ENCODE data around the gene CREG1.
A peak's percentile ranks its signal among the peaks of the same experiment; 100 is the strongest.

Gene CREG1

DNA sequence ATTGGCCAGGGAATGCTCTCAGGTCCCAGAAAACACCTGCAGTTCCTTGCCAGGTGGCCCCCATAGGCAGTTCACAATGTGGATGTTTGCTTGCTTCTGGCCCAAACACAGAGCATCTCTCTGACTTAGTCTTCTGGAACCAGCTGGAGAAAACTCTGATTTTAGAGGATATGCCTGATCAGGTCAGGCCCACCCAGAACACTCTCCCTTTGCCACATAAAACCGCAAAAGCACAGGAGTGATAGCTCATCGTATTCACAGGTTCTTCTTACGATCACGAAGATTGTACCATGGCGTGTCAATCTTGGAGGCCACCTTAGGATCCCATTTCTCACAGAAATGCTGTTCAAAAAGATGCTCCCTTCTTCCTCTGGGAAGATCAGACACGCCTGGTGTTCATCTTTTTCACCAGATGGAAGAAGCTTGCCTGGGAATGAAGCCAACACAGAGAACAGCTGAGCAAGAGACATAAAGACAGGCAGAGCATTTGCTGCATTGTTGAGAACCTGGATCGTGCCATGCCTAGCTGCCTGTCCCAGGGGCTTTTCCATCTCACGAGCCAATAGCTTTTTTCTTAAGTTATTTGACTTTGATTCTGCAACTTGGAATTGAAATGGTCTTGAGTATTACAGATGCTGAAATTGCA lies 23.6 kb downstream of the CREG1 start:
- no peak for FAIRE-seq

DNA sequence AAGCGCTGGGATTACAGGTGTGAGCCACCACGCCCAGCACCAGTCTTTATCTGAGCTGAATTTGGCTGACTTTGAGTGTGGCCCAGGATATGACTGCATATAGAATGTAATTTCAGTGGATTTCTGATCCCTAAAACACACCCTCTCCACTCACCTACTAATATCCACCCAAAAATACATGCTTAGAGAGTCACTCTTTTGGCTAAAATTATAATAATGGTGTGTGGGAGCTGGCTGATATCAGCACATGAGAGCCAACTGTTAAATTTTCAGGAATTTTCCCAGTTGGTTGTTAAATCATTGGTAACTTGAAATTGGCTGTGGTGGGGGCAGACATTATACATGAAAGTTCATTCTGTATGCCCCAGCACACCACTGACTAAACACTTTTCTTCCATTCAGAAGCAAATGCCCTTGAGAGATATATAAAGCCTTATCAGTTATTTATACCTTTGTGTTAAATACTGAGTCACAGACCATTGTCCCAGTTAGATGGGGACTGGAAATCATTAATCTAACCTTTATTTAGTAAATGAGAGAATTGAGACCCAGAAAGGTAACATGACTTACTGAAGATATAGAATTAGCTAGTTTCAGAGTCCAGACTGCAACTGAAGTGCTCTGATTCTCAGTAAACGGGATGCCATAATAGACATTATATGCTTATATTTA lies 25.4 kb downstream of the CREG1 start:
- FAIRE-seq, result no peak

DNA sequence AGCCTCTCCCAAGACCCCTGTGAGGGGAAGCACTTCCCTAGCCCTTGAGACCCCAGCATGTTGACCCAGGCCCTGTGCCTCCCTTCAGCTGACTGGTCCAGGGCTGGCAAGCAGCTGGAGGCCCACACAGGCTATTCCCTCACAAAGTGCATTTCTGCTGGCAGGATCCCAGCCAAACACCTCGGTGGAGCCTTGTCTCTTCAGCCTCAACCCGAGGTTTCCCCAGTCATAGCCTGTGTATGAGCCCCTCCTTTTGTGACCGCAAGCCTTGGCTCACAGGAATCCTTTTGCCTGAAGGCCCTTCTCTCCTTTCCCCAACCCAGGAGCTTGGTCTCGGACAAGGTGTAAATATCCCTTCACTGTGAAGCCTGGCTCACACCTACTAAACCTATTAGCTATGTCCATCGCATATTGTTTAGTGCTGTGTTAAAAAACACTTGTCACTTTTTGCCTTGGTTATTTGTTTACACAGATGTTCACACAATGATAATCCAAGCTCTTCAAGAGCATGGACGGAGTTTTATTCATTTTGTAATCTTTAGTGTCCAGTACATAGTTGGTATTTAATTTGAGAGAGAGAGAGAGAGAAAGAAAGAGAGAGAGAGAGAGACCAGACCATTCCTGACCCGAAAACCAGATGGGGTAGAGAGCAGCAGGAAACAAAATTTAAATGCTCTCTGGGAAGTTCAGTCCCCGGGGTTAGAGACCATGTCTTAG lies 26.7 kb downstream of the CREG1 start:
- FAIRE-seq, result no peak

DNA sequence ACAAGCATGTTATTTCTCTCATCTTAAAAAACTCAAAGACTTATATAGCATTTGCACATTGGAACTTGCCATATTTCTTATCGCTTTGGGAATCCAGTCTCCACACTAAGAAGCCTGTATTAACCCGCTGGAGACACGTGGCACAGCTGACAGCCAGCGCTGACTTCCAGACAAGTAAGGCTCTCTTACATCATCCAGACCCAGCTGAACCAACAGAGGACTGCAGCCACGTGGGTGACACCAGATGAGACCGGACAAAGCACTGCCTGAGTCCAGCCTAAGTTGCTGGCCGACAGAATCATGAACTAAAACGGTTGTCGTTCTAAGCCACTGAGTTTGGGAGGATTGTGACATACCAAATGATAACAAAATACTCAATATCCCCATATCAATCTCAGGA lies 28.9 kb downstream of the CREG1 start:
- no peak for FAIRE-seq

DNA sequence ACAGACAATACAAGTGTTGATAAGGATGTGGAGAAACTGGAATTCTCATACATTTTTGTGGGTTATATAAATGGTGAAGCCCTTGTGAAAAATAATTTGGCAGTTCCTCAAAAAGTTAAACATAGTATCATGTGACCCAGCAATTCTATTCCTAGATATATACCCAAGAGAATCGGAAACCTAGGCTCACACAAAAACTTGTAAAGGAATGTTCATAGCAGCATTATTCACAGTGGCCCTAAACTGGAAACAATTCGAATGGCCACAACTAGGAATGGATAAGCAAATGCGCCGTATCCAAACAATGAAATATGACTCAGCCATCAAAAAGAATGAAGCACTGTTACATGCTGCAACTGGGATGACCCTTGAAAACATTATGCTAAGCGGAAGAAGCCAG lies 31.3 kb downstream of the CREG1 start:
- FAIRE-seq, result no peak

DNA sequence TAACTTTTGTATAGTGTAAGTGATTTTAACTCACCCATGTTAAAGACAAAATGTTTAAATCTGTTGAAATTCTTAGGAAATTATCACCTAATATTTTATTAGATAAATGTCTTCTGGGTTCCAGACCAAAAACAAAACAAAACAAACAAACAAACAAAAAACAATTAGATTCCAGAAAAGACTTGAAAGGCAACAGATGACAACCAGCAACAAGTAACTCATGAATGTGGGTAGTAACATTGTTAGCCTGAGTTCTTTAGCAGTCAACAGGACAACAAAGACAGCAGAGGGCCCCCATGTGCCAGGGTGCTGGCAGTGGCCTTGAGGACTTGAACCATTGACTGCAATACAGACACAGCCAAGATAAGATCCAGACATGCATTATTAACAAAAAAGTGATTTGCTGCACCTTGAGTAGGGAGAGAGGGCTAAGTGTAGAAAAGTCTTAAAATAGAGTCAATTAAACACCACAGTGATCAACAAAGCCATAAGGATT lies 32.8 kb downstream of the CREG1 start:
- FAIRE-seq, result peak; percentile 95

DNA sequence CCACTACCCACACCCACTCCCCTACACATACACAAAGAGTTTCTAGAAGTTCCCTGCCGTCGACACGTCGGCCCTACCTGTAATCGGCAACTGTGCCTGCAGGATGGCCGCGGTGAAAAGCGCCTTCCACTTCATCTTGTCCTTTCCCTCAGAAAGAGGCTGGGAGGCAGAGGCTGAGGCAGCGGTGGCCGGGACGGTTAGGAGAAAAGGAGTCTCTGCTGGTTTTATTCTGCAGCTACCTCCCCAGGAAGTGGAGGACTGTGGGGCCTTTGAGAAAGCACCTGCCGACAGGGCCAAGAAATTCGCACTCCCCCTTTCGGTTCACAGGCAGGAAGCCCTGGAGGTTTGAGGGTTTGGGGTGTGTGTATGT lies 35.2 kb downstream of the CREG1 start, which contains the start of gene CD247:
Gene CD247, minus strand, starts transcription at position 199 of the 370 bp plus-strand sequence. Its CDS starts 64 bp downstream, at position 135.
- no peak for FAIRE-seq

DNA sequence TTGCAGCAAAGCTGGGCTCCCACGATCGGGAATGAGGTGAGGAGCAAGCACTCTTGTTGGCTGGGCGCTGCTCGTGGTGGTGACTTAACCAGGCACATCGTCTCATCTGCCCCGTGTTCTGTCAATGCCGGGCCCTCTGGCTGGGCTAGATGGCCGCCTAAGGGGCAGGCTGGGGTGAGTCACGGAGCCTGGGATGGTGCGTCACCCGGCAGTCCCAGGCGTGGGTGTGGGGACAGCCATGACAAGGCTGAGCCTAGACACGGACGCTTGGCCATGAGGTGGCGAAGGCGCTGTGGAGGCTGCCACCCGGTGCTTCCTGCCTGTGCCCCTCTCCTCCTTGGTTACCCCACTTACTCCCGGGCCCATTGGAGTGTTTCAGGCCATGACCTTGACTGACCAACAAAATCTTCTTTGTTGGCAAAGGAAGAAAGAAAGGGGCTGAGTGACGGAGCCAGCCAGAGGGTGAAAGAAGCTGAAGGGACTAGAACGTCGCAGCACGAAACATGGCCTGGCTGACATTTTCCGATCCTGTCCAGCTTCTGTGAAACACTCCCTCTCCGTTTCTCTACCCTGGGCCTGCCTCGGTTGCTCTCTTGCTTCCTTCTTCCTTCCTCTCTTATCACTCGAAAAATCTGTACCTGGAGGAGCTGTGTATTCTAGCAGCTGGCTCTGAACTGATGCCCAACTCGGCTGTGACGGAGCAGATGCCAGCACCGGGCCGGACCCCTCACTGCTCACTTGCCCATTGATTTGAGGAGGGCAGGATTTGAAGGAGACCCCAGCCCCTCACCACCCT lies 35.8 kb downstream of the CREG1 start:
- no peak for FAIRE-seq

DNA sequence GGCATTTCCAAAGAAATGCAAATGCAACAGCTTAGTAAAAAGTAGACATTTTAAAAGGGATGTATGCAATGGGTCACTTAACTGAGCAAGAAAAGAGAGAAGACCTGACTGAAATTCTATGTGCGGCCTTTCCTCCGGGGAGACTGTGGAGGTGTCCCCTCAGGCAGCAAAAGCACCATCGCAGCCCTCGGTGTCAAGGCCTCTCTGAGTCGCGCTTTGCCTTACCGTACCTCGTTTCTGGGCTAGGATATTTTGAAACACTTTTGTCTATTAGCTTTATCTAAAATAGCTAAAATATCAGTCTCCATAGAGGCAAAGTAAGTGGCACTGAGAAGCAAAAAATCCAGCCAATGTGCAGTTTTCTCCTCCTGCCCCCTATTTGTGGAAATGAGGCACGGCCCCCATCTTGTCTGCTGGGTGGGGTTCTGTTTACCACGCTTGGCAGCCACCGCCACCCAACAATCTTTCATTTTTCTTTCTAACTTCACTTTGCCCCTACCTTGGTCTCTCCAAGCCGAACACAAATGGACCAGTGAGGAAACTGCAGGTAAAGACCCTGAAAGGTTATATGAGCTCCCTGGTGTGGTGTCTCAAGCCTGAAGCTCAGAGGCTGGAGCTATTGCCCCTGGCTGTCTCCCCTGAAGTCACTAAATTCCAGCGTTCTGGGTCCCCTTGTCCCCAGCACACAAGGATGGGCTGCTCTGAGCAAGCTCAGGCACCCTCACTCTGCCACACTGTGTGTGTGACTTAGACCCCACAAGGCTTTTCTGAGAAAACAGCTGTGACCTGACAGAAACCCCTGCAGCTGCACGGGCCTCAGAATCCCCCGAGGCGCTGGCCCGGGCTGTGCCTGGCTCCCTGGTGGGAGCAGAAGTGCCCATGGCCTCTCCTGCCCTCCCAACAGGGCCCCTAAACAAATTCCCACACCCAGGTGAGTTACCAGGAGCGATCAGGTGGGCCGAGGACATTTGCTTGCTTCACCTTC lies 36.9 kb downstream of the CREG1 start:
- no peak for FAIRE-seq

DNA sequence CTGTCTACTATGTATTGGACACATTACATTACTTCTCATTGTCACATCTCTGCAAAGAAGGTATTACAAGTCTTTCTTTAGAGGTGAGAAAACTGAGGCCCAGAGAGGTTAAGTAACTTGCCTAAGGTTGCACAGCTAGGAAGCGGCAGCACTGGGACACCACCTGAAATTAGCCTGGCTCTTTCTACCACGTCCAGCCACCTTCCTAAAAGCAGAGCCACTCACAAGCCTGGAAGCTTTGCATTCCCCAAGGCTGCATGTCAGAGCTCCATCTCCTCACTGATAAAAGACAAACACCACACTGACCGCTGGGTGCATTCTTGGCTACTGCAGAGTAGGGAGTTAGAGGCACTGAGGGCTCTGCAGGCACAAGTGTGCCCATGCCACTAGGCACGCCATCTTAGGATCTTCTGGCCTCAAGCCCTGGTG lies 37.7 kb downstream of the CREG1 start:
- no peak for FAIRE-seq

DNA sequence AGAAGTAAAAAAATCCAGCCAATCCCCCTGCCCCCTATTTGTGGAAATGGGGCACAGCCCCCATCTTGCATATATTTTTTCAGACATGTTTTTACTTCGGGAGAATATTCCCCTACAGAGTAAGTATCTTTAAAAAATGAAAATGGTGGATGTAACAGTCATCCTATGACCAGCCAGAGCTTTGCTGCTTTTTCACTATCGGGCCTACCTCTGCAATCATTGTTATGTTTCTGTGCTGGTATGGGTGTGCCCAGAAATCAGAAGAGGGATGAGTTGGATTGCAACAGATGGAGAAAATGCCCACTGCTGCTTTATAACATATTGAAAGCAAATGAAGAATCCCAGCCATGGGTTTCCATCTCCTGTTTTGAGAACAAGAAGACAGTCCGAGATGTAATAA lies 38.1 kb downstream of the CREG1 start:
- FAIRE-seq, result no peak

DNA sequence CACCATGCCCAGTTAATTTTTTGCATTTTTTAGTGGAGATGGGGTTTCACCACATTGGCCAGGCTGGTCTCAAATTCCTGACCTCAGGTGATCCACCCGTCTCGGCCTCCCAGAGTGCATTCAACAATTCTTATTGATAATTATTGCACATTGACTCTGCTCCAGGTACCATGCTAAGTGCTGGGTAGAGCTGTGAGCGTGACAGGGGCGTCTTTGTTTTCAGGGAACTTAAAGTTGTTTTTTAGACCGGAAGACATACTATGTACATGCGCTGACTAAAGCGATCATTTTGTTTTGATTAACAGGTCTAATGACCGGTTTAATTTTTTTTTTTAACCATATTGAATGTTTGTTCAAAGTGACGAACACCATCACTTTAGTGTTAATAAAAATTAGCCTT lies 39.3 kb downstream of the CREG1 start:
- FAIRE-seq, result no peak

DNA sequence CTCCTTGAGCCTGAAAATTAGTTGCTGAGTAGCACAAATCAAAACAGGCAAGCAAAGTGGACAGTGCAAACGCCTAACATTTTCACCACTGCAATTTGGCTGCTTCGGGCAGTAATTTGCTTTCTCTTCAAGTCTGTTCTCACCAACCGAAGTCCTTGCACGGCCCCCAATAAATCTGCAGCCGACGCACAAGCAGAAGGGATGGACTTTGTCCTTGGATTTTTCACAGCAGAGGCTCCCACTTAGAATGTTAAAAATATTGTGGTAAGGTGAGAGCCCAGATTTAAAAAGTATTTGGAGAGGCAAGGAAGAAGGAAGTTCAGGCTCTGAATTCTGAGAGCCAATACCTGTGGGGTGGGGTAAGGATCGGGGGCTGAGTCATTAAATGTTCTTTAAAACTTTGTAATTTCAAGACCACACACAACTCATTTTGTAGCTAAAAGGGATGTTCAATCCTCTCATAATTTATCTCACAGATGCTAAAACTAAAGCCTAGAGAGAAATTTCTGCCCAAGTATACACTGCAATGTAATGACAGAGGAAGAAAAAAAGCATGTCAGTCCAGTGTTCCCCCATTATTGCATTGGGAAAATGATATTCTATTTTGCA lies 41.4 kb downstream of the CREG1 start:
- peak; percentile 72 for FAIRE-seq

DNA sequence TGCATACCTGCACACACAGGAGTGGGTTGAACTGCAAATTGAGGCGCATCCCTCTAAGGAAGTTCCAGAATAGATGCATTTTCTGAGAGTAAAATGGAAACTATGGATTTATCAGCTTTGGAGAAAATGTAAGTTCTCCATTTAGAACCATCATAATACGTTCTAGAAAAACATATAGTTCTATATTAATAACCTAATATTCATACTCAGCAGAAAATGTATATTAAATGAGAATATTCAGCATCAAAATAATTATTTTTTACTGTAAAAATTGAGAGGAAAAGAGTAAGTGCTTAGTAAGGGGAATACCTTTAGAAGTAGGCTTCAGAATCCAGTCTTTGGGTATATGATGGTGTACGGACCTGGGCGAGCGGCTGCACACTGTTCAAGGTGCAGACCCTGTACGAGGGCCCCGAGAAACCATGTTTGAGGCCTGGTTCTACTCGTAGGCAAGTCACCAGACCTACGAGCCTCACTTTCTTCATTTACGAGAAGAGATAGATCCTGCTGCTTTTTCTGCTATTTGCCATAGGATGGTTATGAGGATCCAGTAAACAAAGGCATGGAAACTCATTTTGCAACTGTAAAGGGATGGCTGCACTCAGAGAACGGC lies 42.1 kb downstream of the CREG1 start:
- FAIRE-seq, result peak; percentile 69

DNA sequence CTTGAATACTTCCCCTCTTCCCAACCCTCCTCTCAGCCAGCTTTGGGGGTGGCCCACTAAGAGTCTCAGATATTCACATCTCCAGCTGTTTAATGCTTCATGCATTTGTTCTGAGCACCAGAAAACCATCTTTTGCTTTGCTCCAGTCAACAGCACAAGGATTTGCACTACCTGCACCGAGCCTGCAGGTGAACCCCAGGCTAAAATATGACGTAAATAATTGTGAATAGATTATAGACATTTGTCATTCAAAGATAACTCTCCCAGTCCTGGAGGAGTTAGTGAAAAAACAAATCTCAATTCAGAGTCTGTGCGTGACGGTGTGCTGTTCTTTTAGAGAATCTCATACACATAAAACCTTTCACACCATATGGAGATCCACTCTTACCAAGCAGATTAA lies 42.7 kb downstream of the CREG1 start:
- FAIRE-seq, result peak; percentile 37

DNA sequence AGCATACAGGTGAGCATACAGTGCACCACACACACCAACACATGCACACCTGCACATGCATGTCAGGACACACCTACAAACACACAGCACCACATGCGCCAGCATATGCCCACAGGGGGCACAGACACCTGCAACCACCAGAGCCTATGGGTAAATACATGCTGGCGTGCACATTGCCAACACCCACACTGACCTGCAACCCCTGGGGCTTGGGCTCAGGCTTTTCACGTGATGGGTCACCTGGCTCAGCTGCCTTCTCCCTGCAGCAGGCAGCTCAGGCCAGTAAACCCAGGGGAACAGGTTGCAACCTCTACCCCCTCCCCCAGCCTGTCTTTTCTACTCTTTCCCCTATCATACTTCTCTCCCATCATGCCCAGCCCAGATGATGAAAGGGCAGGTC lies 43.3 kb downstream of the CREG1 start:
- FAIRE-seq, result no peak

DNA sequence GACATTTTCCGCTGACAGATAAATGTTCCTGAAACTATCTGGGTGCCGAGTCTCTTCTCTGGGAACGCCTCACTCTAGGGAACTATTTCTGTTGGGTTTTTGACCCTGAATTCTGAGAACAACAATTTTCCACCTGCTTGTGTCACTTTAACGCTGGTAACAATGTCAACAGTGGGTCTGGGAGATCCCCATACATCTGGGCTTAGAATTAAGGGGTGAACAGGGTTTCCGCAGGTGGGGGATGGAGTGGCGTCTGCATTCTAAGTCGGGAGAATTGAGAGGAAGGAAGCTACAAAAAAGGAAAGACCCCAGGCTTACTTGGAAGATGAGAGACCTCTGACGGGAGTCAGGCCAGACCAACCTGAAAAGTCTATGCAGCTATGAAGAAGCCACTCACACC lies 44.0 kb downstream of the CREG1 start:
- FAIRE-seq, result no peak

DNA sequence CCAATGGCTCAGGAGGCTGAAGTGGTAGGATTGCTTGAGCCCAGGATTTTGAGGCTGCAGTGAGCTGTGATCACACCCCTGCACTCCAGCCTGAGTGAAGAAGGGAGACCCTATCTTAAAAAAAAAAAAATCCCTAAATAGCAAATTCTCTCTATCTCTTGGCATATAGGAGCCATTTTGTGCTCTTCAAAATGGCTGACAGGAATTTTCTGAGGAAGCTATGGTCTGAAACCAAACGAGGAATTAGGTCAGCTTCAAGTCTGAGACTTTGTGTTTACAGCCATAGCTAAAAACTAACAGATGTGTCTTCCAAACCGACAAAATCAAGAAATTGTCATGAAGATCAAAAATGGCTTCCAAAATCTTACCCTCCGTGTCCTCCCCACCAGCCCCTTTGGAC lies 45.8 kb downstream of the CREG1 start:
- no peak for FAIRE-seq

DNA sequence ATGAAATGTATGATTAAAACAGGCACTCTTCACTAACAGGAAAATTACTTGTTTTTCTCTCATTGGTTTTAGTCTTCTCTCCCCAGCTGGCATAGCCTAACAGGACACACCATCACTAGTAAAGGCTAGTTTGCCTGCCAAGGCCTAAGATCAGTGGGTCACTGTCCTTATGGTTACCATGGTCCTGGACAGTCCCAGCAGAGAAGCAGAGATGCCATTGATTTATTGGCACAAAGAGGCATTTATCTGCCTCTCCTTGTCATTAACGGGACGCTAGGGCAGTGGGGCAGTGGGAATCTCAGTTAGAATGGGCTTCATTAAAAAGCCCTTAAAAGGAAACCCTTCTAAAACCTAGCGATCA lies 49.1 kb downstream of the CREG1 start:
- FAIRE-seq, result no peak

DNA sequence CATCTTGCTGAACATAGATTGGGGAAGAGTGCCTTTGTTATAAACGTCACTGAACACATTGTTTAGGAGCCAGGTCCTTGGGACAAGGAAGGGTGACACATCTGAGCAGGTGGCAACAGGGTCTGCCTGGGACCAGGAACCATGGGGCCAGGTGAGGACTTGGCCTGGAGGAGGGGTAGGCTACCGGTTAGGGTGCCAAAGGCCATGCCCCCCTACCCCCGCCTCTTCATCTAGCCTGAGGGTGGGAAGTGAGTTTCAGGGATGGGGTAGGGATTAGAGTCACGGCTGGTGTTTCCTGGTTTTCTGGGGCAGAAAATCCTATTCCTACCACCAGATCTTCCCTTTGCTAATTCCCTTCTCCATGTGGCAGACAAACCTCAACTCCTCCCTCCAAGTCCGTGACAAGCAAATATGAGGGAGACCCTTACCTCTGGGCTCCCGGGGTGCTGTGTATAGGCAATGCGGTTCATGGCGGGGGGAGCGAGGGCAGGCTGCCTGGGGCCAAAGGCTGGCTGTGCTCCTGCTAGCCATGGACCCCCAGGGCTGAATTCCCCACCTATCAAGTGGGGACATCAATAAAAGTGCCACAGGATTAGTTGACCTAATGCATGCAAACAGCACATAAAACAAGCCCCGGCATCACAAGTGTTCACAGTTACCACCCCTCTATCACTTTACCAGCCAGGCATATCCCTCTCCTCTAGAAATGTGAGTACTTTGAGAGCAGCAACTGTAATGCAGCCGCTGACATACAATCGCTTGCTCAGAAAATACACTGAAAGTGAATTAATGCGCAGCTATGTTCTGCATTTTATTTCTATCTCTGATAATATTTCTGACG lies 49.7 kb downstream of the CREG1 start:
- no peak for FAIRE-seq

Measured in G401.6 (cell line).